Measurements from ENCODE around the gene NTF4. TPM values are rescaled to one million over a fixed set of nuclear protein-coding genes. Genes with fewer than 3 reads are reported as not detected.

NTF4 gene
- total and polyA plus RNA-seq, 2 donors (not counting 1 experiment from before 2014, with no cell fraction given), result not detected

GRCh38 chr19:49111218-49111998 is 46.8 kb upstream of the NTF4 start:
- POLR2A ChIA-PET, result no interaction called here
- Histone ChIP-seq H3K4me3 (ENCODE audit: control extremely low read depth in 1 of 5, extremely low read depth in 1 of 5, insufficient read depth in 1 of 5, low read depth in 2 of 5, low read length in 4 of 5) (no peak overlapping the region), H2AFZ (ENCODE audit: insufficient read depth, low read depth, low read length, poor library complexity, severe bottlenecking) (no peak overlapping the region), H3K27me3 (replicated peaks in 1 of 4; ENCODE audit: control extremely low read depth in 1 of 4, control insufficient read depth in 3 of 4, insufficient read depth in 4 of 4, low read length in 3 of 4) (no peaks in the 10 kb centered on the region), H3K4me2 (replicated peaks; ENCODE audit: low read depth, low read length, poor library complexity, severe bottlenecking) (no peak overlapping the region), H3K27ac (ENCODE audit: low read length in 2 of 2) (no peak overlapping the region), H3K4me1 (ENCODE audit: control insufficient read depth in 2 of 2, insufficient read depth in 2 of 2, low read length in 2 of 2) (peaks cover 5 to 17% of the 10 kb centered on the region in 2 donors), H4K20me1 (ENCODE audit: control insufficient read depth, insufficient read depth, low read length, poor library complexity, severe bottlenecking) (peaks cover 19% of the 10 kb centered on the region), H3K79me2 (ENCODE audit: control insufficient read depth, insufficient read depth, low read length) (no peaks in the 10 kb centered on the region), H3K9me3 (ENCODE audit: control extremely low read depth in 1 of 3, control insufficient read depth in 2 of 3, insufficient read depth in 1 of 3, low read length in 2 of 3) (no peaks in the 10 kb centered on the region), H3K9ac (ENCODE audit: low read length) (no peak overlapping the region), H3K36me3 (replicated peaks in 1 of 2; ENCODE audit: control extremely low read depth in 1 of 2, control insufficient read depth in 1 of 2, extremely low read depth in 1 of 2, insufficient read depth in 2 of 2, low read length in 1 of 2) (peaks cover 0 to 25% of the 10 kb centered on the region in 2 experiments)
- Mint-ChIP-seq H3K27me3 (no peaks in the 10 kb centered on the region), H3K9me3 (ENCODE audit: insufficient read depth) (no peaks in the 10 kb centered on the region), H3K4me3 (no peak overlapping the region), H3K4me1 (peaks cover 22% of the 10 kb centered on the region), H3K27ac (no peak overlapping the region)
- CTCF ChIA-PET, result interaction anchor here (0.9 to 2.0 kb wide), 4 partner anchors 11 to 37 kb away, joined by 3 to 8 read pairs (median 5); no protein-coding TSS in a partner anchor
- TF ChIP-seq EZH2 (IDR thresholded peaks at IDR 0.05; ENCODE audit: borderline replicate concordance, insufficient read depth, low read depth, low read length, poor library complexity, severe bottlenecking) (no peak), CTCF (IDR thresholded peaks at IDR 0.05) (no peak)
- WGBS (ENCODE audit: insufficient coverage), result no CpG with 5 or more reads among the region's 11 CpGs
- DNase-seq, result no peak
- intact Hi-C loops (cut with micrococcal nuclease), result loop anchor here (5.0 to 10.0 kb wide), 4 partner anchors 36 to 563 kb away; partner anchors contain the start of genes DBP, GYS1, PRMT1 and RUVBL2
- ATAC-seq (ENCODE audit: low read depth), result no peak

GRCh38 chr19:49110567-49110966 is 45.9 kb upstream of the NTF4 start:
- H3K4me3 Mint-ChIP-seq, result no peak overlapping the region
- Histone ChIP-seq H2AFZ (ENCODE audit: insufficient read depth, low read depth, low read length, poor library complexity, severe bottlenecking) (no peak overlapping the region), H3K4me1 (ENCODE audit: control insufficient read depth in 2 of 2, insufficient read depth in 2 of 2, low read length in 2 of 2) (peaks cover 5 to 17% of the 10 kb centered on the region in 2 donors), H3K4me3 (ENCODE audit: control extremely low read depth in 1 of 5, extremely low read depth in 1 of 5, insufficient read depth in 1 of 5, low read depth in 2 of 5, low read length in 4 of 5) (no peak overlapping the region), H3K9me3 (ENCODE audit: control extremely low read depth in 1 of 3, control insufficient read depth in 2 of 3, insufficient read depth in 1 of 3, low read length in 2 of 3) (no peaks in the 10 kb centered on the region), H3K4me2 (replicated peaks; ENCODE audit: low read depth, low read length, poor library complexity, severe bottlenecking) (no peak overlapping the region), H3K36me3 (replicated peaks in 1 of 2; ENCODE audit: control extremely low read depth in 1 of 2, control insufficient read depth in 1 of 2, extremely low read depth in 1 of 2, insufficient read depth in 2 of 2, low read length in 1 of 2) (peaks cover 0 to 30% of the 10 kb centered on the region in 2 experiments), H3K27me3 (replicated peaks in 1 of 4; ENCODE audit: control extremely low read depth in 1 of 4, control insufficient read depth in 3 of 4, insufficient read depth in 4 of 4, low read length in 3 of 4) (no peaks in the 10 kb centered on the region), H3K27ac (ENCODE audit: low read length in 2 of 2) (no peak overlapping the region), H3K9ac (ENCODE audit: low read length) (no peak overlapping the region), H3K79me2 (ENCODE audit: control insufficient read depth, insufficient read depth, low read length) (no peaks in the 10 kb centered on the region), H4K20me1 (ENCODE audit: control insufficient read depth, insufficient read depth, low read length, poor library complexity, severe bottlenecking) (peaks cover 27% of the 10 kb centered on the region)
- WGBS (ENCODE audit: insufficient coverage), result 100% methylated on average over 1 of the region's 3 CpGs
- ChIA-PET POLR2A (interaction anchor here (0.7 kb wide), 1 partner anchor 417 kb away, joined by 4 read pairs; no protein-coding TSS in a partner anchor), CTCF (interaction anchor here (0.7 to 2.2 kb wide), 6 partner anchors 10 to 38 kb away, joined by 3 to 8 read pairs (median 5); no protein-coding TSS in a partner anchor)
- no peaks in the 10 kb centered on the region for H3K27me3 Mint-ChIP-seq
- ATAC-seq (ENCODE audit: low read depth), result no peak
- intact Hi-C loops (cut with micrococcal nuclease), result loop anchor here (5.0 to 10.0 kb wide), 4 partner anchors 37 to 564 kb away; partner anchors contain the start of genes DBP, GYS1, PRMT1 and RUVBL2
- H3K27ac Mint-ChIP-seq, result no peak overlapping the region
- TF ChIP-seq EZH2 (IDR thresholded peaks at IDR 0.05; ENCODE audit: borderline replicate concordance, insufficient read depth, low read depth, low read length, poor library complexity, severe bottlenecking) (no peak), CTCF (IDR thresholded peaks at IDR 0.05) (no peak)
- DNase-seq, result no peak
- H3K4me1 Mint-ChIP-seq, result peaks cover 18% of the 10 kb centered on the region
- no peaks in the 10 kb centered on the region for H3K9me3 Mint-ChIP-seq (ENCODE audit: insufficient read depth)

Data from B cell (primary cell).